AG09309 (cell line): ENCODE data around the gene BLTP2.
A peak's percentile ranks its signal among the peaks of the same experiment; 100 is the strongest.

Source experiments
- DNase-seq: peaks from one replicate; pipeline ENCODE4 v3.0.0-alpha.2; 2010; ENCODE audit warnings: low read depth
- H3K4me3 ChIP-seq: 2 replicates; pipeline ENCODE4 v1.5.1; 2011; ENCODE audit warnings: mild to moderate bottlenecking, low read depth, low read length, moderate library complexity; ENCODE audit not compliant: control insufficient read depth
- CTCF ChIP-seq: IDR thresholded peaks from 2 replicates; pipeline ENCODE4 v1.5.1; 2011; ENCODE audit warnings: mild to moderate bottlenecking, low read depth, low read length, inconsistent platforms; ENCODE audit not compliant: insufficient read depth, control insufficient read depth; ENCODE audit errors: missing control alignments

Gene BLTP2

GRCh38 chr17:28644787-28645575, at the start of gene BLTP2:
BLTP2 (minus strand) TSS chr17:28645158; CDS start chr17:28645056, 102 bp downstream.
- DNase-seq: peak; percentile 62
- TF ChIP-seq CTCF: no peak
- H3K4me3 ChIP-seq: peak within 1 kb of the TSS; percentile 90

DNA sequence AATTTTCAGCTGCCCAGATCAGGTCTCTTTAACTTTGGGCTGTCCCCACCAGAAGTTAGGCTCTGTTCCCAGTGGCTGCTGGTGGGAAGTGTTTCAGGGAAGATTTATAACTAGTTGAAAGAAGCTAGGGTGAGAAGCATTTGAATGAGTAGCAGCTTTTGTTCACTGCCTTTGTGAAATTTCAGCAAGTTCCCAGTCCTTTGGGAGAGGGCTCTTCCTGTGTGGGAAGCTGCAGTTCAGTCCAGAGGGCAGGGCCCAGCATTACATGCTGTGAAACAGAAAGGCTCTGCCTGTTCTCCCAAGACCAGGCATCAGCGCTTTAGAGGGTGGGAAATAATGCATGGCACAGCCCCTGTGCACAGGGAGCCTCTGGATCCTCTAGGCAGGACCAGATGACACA, 48.9 kb upstream of the BLTP2 start:
- no peak for TF ChIP-seq CTCF
- no peak for DNase-seq
- H3K4me3 ChIP-seq: no peak overlapping the region

- no peak for DNase-seq
- TF ChIP-seq CTCF: no peak
- no peak overlapping the region for H3K4me3 ChIP-seq
Measured at GRCh38 chr17:28689011-28689410, 44.1 kb upstream of the BLTP2 start.

DNA sequence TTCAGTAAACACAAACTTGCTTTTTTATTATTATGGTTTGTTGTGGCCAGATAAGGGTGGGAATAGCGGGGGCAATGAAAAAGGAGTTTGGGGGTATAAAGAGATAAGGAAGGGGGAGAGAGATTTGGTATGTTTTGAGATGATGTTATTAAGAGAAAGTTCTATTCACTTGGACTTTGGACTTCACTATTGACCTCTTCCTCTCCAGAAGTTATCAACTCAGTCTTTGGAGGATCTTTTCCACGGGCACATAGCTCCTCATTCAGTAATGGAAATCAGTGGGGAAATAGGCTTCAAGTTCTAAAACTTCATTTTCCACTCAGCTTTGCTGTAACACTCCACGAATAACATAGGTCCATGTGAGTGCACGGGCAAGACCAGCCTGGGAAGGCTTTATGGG, 43.5 kb upstream of the BLTP2 start:
- no peak for DNase-seq
- no peak for TF ChIP-seq CTCF
- no peak overlapping the region for H3K4me3 ChIP-seq

DNA sequence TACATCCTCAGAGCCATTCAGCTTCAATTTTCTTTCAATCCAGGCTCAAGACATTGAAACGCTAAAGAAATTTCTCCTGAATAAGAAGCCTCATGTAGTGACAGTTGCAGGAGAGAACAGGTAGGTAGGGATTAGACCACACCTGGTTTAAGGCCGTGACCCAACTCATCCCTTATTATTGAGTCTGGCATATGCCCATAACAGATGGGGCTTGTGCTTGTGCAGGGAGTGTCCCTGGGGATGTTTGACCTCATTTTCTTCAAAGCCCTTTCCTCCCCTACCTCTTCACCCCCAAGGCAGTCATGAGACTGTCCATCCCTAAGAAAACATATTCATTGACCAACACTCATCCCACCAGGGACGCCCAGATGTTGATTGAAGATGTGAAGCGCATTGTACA, 41.3 kb upstream of the BLTP2 start:
- no peak overlapping the region for H3K4me3 ChIP-seq
- DNase-seq: no peak
- TF ChIP-seq CTCF: no peak

DNA sequence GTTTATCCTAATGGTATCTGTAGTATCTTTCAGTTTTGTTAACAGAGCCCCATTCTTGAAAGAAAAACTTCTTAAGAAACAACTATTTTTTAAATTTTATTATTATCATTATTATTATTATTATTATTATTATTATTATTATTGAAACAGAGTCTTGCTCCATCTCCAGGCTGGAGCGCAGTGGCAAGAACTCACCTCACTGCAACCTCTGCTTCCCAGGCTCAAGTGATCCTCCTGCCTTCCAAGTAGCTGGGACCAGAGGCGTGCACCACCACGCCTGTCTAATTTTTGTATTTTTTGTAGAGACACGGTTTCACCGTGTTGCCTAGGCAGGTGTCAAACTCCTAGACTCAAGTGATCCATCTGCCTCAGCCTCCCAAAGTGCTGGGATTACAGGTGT, 40.4 kb upstream of the BLTP2 start:
- no peak for DNase-seq
- TF ChIP-seq CTCF: no peak
- no peak overlapping the region for H3K4me3 ChIP-seq

DNA sequence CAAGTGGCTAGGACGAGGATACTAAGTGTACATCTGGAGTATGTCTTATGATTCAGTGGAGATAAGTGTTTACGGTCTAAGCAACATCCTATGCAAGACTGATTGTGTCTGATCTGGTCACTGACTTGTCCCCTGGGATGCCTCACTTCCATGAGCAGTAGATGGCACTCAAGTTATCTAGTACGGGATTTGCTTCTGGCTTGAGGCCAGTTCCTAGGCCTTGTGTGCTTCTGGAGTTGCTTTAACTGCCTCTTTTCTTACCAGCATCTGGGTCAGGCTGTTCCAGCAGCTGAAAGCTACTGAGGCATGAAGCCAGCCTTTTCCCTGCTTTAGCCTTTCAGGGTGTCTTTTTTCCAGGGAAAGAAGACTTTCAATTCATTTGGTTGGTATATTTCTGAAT, 40.0 kb upstream of the BLTP2 start:
- H3K4me3 ChIP-seq: no peak overlapping the region
- TF ChIP-seq CTCF: no peak
- no peak for DNase-seq
